IMR-90 (cell line): ENCODE measurements around the gene ERGIC2. TPM values are rescaled to one million over a fixed set of nuclear protein-coding genes. Genes with fewer than 3 reads are reported as not detected.

Source experiments
- ATAC-seq: fragments of 200-7000 bp; cut with Tn5 transposase; 2 replicates; pipeline ENCODE4 v1.9.1; 2020; ENCODE audit warnings: low read depth, mild to moderate bottlenecking, moderate library complexity
- BruUV-seq: library from RNA; stranded (reverse); fragments of 400-500 nt; replicated peaks from 2 replicates; lab custom pipeline; 2021; lab: Mats Ljungman, UMichigan
- CTCF ChIA-PET: fragments of 300-600 bp; formaldehyde crosslinking; extraction: SDS; loops from one replicate; lab custom pipeline; 2021; ENCODE audit warnings: antibody characterized with exemption; lab: Yijun Ruan, JAX
- POLR2A ChIA-PET: fragments of 300-600 bp; sonication (Branson Sonifier 250); formaldehyde crosslinking; loops from one replicate; lab custom pipeline; 2022; ENCODE audit warnings: antibody characterized with exemption; ENCODE audit not compliant: unreplicated experiment; lab: Charles Lee
- DNase-seq: peaks from one replicate; pipeline ENCODE4 v3.0.0; 2013
- H2AFZ ChIP-seq: replicated peaks from 2 replicates; pipeline ENCODE3; 2013; ENCODE audit warnings: low read length, mild to moderate bottlenecking; ENCODE audit not compliant: poor library complexity
- H2AK5ac ChIP-seq: 2 replicates; pipeline ENCODE4 v1.6.1; 2013; ENCODE audit warnings: low read depth, low read length, inconsistent platforms
- H2AK9ac ChIP-seq: replicated peaks from 2 replicates; pipeline ENCODE3; 2013; ENCODE audit warnings: mild to moderate bottlenecking, low read depth, low read length, moderate library complexity; ENCODE audit not compliant: poor library complexity
- H2BK120ac ChIP-seq: 2 replicates; pipeline ENCODE4 v1.6.1; 2013; ENCODE audit warnings: low read depth, low read length, inconsistent platforms
- H2BK15ac ChIP-seq: 3 replicates; pipeline ENCODE4 v1.6.1; 2013; ENCODE audit warnings: low read depth, low read length, inconsistent platforms
- H2BK20ac ChIP-seq: 2 replicates; pipeline ENCODE4 v1.6.1; 2013; ENCODE audit warnings: low read depth, mild to moderate bottlenecking, inconsistent platforms, low read length, moderate library complexity
- H2BK5ac ChIP-seq: 2 replicates; pipeline ENCODE4 v1.6.1; 2013; ENCODE audit warnings: mild to moderate bottlenecking, low read depth, low read length, inconsistent platforms; ENCODE audit not compliant: poor library complexity, severe bottlenecking
- H3K14ac ChIP-seq: replicated peaks from 2 replicates; pipeline ENCODE4 v1.6.1; 2013; ENCODE audit warnings: low read depth, low read length, inconsistent platforms
- H3K18ac ChIP-seq: 2 replicates; pipeline ENCODE4 v1.6.1; 2013; ENCODE audit warnings: low read depth, low read length, control low read depth
- H3K23ac ChIP-seq: 2 replicates; pipeline ENCODE4 v1.6.1; 2013; ENCODE audit warnings: low read depth, low read length, inconsistent platforms
- H3K27ac ChIP-seq: 2 replicates; pipeline ENCODE4 v1.5.1; 2013; ENCODE audit warnings: mild to moderate bottlenecking, control low read depth, low read length; ENCODE audit not compliant: insufficient read depth
- H3K27me3 ChIP-seq: 2 replicates; pipeline ENCODE4 v1.6.1; 2013; ENCODE audit warnings: low read length; ENCODE audit not compliant: control insufficient read depth, insufficient read depth
- H3K36me3 ChIP-seq: 2 replicates; pipeline ENCODE4 v1.6.1; 2013; ENCODE audit warnings: low read length, mixed read lengths; ENCODE audit not compliant: control insufficient read depth, insufficient read depth
- H3K4ac ChIP-seq: 2 replicates; pipeline ENCODE4 v1.6.1; 2013; ENCODE audit warnings: low read depth, low read length, inconsistent platforms
- H3K4me1 ChIP-seq: 2 replicates; pipeline ENCODE4 v1.6.1; 2013; ENCODE audit warnings: low read length, mixed read lengths; ENCODE audit not compliant: control insufficient read depth, insufficient read depth
- H3K4me2 ChIP-seq: 2 replicates; pipeline ENCODE4 v1.6.1; 2013; ENCODE audit warnings: low read depth, mild to moderate bottlenecking, control low read depth, low read length, moderate library complexity
- H3K4me3 ChIP-seq: 2 replicates; pipeline ENCODE4 v1.5.1; 2013; ENCODE audit warnings: low read depth, mild to moderate bottlenecking, control low read depth, low read length, moderate library complexity; ENCODE audit not compliant: insufficient read depth
- H3K56ac ChIP-seq: 2 replicates; pipeline ENCODE4 v1.6.1; 2013; ENCODE audit warnings: low read length, inconsistent platforms; ENCODE audit not compliant: insufficient read depth; ENCODE audit errors: extremely low read depth
- H3K79me1 ChIP-seq, 2 experiments: 2 replicates each; pipeline ENCODE4 v1.6.1; 2013; ENCODE audit warnings: low read length in 2 of 2, inconsistent platforms in 1 of 2, low read depth in 1 of 2
- H3K9ac ChIP-seq: 2 replicates; pipeline ENCODE4 v1.6.1; 2013; ENCODE audit warnings: low read depth, low read length, control low read depth
- H3K9me1 ChIP-seq: 2 replicates; pipeline ENCODE4 v1.6.1; 2013; ENCODE audit warnings: low read length, inconsistent platforms; ENCODE audit not compliant: insufficient read depth
- H3K9me3 ChIP-seq: 2 replicates; pipeline ENCODE4 v1.6.1; 2013; ENCODE audit warnings: low read length; ENCODE audit not compliant: control insufficient read depth, insufficient read depth
- H4K20me1 ChIP-seq: 2 replicates; pipeline ENCODE4 v1.6.1; 2013; ENCODE audit warnings: low read length, inconsistent platforms; ENCODE audit not compliant: insufficient read depth
- H4K5ac ChIP-seq: 2 replicates; pipeline ENCODE4 v1.6.1; 2013; ENCODE audit warnings: mild to moderate bottlenecking, low read depth, low read length, control low read depth
- H4K8ac ChIP-seq, 2 experiments: 2 replicates each; pipeline ENCODE4 v1.6.1; 2013; ENCODE audit warnings: low read depth in 2 of 2, low read length in 2 of 2, control low read depth in 1 of 2, inconsistent platforms in 1 of 2
- H4K91ac ChIP-seq: 2 replicates; pipeline ENCODE4 v1.6.1; 2013; ENCODE audit warnings: low read depth, low read length, inconsistent platforms; ENCODE audit not compliant: insufficient read depth
- CHD1 ChIP-seq: IDR thresholded peaks from 2 replicates; pipeline ENCODE4 v1.6.1; 2012; ENCODE audit warnings: low read depth, low read length, improper control_type of control experiment
- MAFK ChIP-seq: IDR thresholded peaks from 2 replicates; pipeline ENCODE4 v1.6.1; 2012; ENCODE audit warnings: low read depth, low read length, improper control_type of control experiment
- MXI1 ChIP-seq: IDR thresholded peaks from 2 replicates; pipeline ENCODE4 v1.6.1; 2012; ENCODE audit warnings: low read depth, mild to moderate bottlenecking, low read length, moderate library complexity, borderline replicate concordance
- RFX5 ChIP-seq: IDR thresholded peaks from 2 replicates; pipeline ENCODE4 v1.8.0; 2012; ENCODE audit warnings: low read depth, mild to moderate bottlenecking, low read length, moderate library complexity
- WGBS, 2 experiments: methylation state at CpG; one replicate each; pipeline versions ENCODE4 v1.1.5 to v1.1.7; 2013; ENCODE audit warnings: missing lambda C conversion rate in 2 of 2; ENCODE audit not compliant: insufficient read length in 1 of 2; ENCODE audit errors: extremely low coverage in 2 of 2; 5-methylcytosine and 5-hydroxymethylcytosine counted together
- dilution Hi-C: fragments of 300-500 bp; cut with HindIII; formaldehyde crosslinking; loops from one replicate; pipeline ENCODE4 v1.14.3; 2018; ENCODE audit warnings: low sequenced_read_pairs; ENCODE audit not compliant: unreplicated experiment
- in situ Hi-C: fragments of 300-500 bp; cut with MboI; formaldehyde crosslinking; loops from 3 replicates; pipeline ENCODE4 v1.14.3; 2019; ENCODE audit warnings: low sequenced_read_pairs, inconsistent platforms, mixed read lengths
- intact Hi-C: fragments of 100-400 bp; cut with micrococcal nuclease; formaldehyde crosslinking; loops from 2 replicates; pipeline ENCODE4 v1.10.0; 2022
- polyA plus RNA-seq, 3 experiments: library from polyadenylated mRNA; depleted of rRNA; stranded (reverse); fragments of >200 nt; gene quantifications; 2 replicates each; pipeline ENCODE4 v1.2.3, GENCODE V29; 2012; ENCODE audit warnings: low replicate concordance in 1 of 3
- total RNA-seq: library from RNA; depleted of rRNA; stranded (reverse); fragments of >200 nt; gene quantifications from 2 replicates; pipeline ENCODE4 v1.2.3, GENCODE V29; 2012
- TF ChIP-seq, protein P1 (sequence below): conservative IDR thresholded peaks from 2 replicates; pipeline ENCODE4 v1.5.1; 2012; ENCODE audit warnings: mild to moderate bottlenecking, low read depth, low read length, improper control_type of control experiment
- TF ChIP-seq, protein P2 (sequence below): fragments of 150-350 bp; IDR thresholded peaks from 2 replicates; pipeline ENCODE4 v1.6.1; 2017; ENCODE audit warnings: mild to moderate bottlenecking, antibody characterized with exemption, low read length, low read depth

ERGIC2 gene
- total and polyA plus RNA-seq, 2 of the 4 experiments (the other 2 are of a cell fraction) = 41.0 to 45.3 TPM

DNA sequence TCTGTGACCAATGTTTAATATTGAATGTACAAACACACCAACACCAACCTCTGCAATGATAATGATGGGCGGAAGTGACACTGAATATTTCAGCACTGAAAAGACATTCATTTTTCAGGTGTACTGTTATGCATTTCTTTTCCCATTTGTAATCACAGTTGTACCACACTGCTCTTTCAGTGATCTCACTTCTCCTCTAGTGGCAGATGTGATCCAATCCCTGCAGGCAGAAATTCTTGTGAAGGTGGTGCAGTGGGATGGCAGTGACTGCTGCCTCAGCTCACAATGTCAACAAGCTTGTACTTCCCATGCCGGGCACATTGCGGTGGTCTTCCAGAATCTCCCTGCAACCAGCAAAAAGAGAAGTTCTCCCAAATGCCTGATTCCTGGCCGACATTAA, 23.0 kb upstream of the ERGIC2 start:
- no peak for TF ChIP-seq MXI1
- no peak for TF ChIP-seq MAFK
- TF ChIP-seq RFX5 = no peak
- TF ChIP-seq, protein P1, sequence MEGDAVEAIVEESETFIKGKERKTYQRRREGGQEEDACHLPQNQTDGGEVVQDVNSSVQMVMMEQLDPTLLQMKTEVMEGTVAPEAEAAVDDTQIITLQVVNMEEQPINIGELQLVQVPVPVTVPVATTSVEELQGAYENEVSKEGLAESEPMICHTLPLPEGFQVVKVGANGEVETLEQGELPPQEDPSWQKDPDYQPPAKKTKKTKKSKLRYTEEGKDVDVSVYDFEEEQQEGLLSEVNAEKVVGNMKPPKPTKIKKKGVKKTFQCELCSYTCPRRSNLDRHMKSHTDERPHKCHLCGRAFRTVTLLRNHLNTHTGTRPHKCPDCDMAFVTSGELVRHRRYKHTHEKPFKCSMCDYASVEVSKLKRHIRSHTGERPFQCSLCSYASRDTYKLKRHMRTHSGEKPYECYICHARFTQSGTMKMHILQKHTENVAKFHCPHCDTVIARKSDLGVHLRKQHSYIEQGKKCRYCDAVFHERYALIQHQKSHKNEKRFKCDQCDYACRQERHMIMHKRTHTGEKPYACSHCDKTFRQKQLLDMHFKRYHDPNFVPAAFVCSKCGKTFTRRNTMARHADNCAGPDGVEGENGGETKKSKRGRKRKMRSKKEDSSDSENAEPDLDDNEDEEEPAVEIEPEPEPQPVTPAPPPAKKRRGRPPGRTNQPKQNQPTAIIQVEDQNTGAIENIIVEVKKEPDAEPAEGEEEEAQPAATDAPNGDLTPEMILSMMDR = no peak
- no peak for TF ChIP-seq CHD1
- TF ChIP-seq, protein P2, sequence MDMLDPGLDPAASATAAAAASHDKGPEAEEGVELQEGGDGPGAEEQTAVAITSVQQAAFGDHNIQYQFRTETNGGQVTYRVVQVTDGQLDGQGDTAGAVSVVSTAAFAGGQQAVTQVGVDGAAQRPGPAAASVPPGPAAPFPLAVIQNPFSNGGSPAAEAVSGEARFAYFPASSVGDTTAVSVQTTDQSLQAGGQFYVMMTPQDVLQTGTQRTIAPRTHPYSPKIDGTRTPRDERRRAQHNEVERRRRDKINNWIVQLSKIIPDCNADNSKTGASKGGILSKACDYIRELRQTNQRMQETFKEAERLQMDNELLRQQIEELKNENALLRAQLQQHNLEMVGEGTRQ = no peak
- no peak overlapping the region for H3K14ac ChIP-seq
- dilution Hi-C loops = no loop called here

More for the DNA sequence above, 23.0 kb upstream of the ERGIC2 start:
- peak; percentile 62 for ATAC-seq
- no peak overlapping the region for H3K27ac ChIP-seq
- H3K4me2 ChIP-seq = no peak overlapping the region
- no peak overlapping the region for H2BK5ac ChIP-seq
- H2BK120ac ChIP-seq = no peak overlapping the region
- no peaks in the 10 kb centered on the region for H3K4me1 ChIP-seq
- H3K4ac ChIP-seq = no peak overlapping the region
- no peaks in the 10 kb centered on the region for H3K79me1 ChIP-seq
- H4K5ac ChIP-seq = no peak overlapping the region
- in situ Hi-C loops (no loop called here), intact Hi-C loops (no loop called here)
- no peak overlapping the region for H3K23ac ChIP-seq
- H2BK15ac ChIP-seq = no peak overlapping the region
- H4K91ac ChIP-seq = no peak overlapping the region
- H4K8ac ChIP-seq = no peak overlapping the region
- no peaks in the 10 kb centered on the region for H3K36me3 ChIP-seq
- no peak overlapping the region for H3K4me3 ChIP-seq
- no peak overlapping the region for H2AK5ac ChIP-seq
- no peaks in the 10 kb centered on the region for H3K9me3 ChIP-seq
- no peaks in the 10 kb centered on the region for H3K27me3 ChIP-seq
- no peak overlapping the region for H2BK20ac ChIP-seq
- 80% methylated on average over 1 of the region's 4 CpGs; no CpG with 5 or more reads in 1 of the 2 experiments for WGBS, 2 experiments
- no peak overlapping the region for H3K18ac ChIP-seq
- no peaks in the 10 kb centered on the region for H4K20me1 ChIP-seq
- no peak overlapping the region for H2AK9ac ChIP-seq
- ChIA-PET POLR2A (no interaction called here), CTCF (no interaction called here)
- no peaks in the 10 kb centered on the region for H3K9me1 ChIP-seq
- no peak overlapping the region for H3K56ac ChIP-seq
- no peak overlapping the region for H3K9ac ChIP-seq
- BruUV-seq = no TSS peak
- no peak overlapping the region for H2AFZ ChIP-seq
- no peak for DNase-seq
